Tibial nerve (tissue), 4 donors: ENCODE data around the gene DPEP2NB.

Source experiments
- EP300 ChIP-seq, 2 donors: sonication (generic); formaldehyde crosslinking; IDR thresholded peaks; one replicate each; pipeline ENCODE4 v1.6.1; 2017; ENCODE audit warnings: antibody characterized with exemption in 2 of 2, mild to moderate bottlenecking in 1 of 2
- POLR2A ChIP-seq, 2 donors: fragments of 450-650 bp; IDR thresholded peaks; one replicate each; pipeline ENCODE4 v1.6.1; 2017; ENCODE audit warnings: antibody characterized with exemption in 2 of 2, mild to moderate bottlenecking in 2 of 2, moderate library complexity in 2 of 2
- TF ChIP-seq, protein P1 (sequence below), 5 experiments: fragments of 200-600 bp in 3 of 5; fragments of 450-650 bp in 2 of 5; sonication (generic) in 3 of 5; IDR thresholded peaks; one replicate each; pipeline ENCODE4 v1.5.1; 2016 to 2019; ENCODE audit warnings: antibody characterized with exemption in 5 of 5, mild to moderate bottlenecking in 3 of 5, moderate library complexity in 2 of 5

- TF ChIP-seq, protein P1, sequence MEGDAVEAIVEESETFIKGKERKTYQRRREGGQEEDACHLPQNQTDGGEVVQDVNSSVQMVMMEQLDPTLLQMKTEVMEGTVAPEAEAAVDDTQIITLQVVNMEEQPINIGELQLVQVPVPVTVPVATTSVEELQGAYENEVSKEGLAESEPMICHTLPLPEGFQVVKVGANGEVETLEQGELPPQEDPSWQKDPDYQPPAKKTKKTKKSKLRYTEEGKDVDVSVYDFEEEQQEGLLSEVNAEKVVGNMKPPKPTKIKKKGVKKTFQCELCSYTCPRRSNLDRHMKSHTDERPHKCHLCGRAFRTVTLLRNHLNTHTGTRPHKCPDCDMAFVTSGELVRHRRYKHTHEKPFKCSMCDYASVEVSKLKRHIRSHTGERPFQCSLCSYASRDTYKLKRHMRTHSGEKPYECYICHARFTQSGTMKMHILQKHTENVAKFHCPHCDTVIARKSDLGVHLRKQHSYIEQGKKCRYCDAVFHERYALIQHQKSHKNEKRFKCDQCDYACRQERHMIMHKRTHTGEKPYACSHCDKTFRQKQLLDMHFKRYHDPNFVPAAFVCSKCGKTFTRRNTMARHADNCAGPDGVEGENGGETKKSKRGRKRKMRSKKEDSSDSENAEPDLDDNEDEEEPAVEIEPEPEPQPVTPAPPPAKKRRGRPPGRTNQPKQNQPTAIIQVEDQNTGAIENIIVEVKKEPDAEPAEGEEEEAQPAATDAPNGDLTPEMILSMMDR (IDR thresholded peaks at IDR 0.05), result no peak
- TF ChIP-seq POLR2A (IDR thresholded peaks at IDR 0.05) (no peak), EP300 (IDR thresholded peaks at IDR 0.05) (no peak)
Measured at GRCh38 chr16:68046106-68046505, 30.4 kb upstream of the DPEP2NB start.
